ENCODE results near the gene PALD1.
A peak's percentile ranks its signal among the peaks of the same experiment; 100 is the strongest.

GRCh38 chr10:70596110-70596798 lies 117.7 kb downstream of the PALD1 start:
- no peak for TF ChIP-seq TAF1 (CRISPR knock-in tag; IDR thresholded peaks at IDR 0.05)
- no peak for TF ChIP-seq TRIM24 (CRISPR knock-in tag; IDR thresholded peaks at IDR 0.05)
- TF ChIP-seq ZNF740 (CRISPR knock-in tag; IDR thresholded peaks at IDR 0.05), result no peak
- no peak for TF ChIP-seq MAFK (conservative IDR thresholded peaks at IDR 0.05 in 1 of 2, IDR thresholded peaks at IDR 0.05 in 1 of 2; ENCODE audit: low read length in 2 of 2)
- TF ChIP-seq STAG1 (CRISPR knock-in tag; IDR thresholded peaks at IDR 0.05), result no peak
- no peak for TF ChIP-seq DZIP1 (CRISPR knock-in tag; IDR thresholded peaks at IDR 0.05)
- TF ChIP-seq CHD2 (IDR thresholded peaks at IDR 0.05; ENCODE audit: low read depth, low read length), result no peak
- no peak for TF ChIP-seq ZNF672 (CRISPR knock-in tag; IDR thresholded peaks at IDR 0.05)
- TF ChIP-seq EZH2 (conservative IDR thresholded peaks at IDR 0.05; ENCODE audit: low read depth, low read length), result no peak
- TF ChIP-seq ZFX (CRISPR knock-in tag; IDR thresholded peaks at IDR 0.05; ENCODE audit: low read depth), result peak; percentile 38; the same call in 1 of the 2 replicates
- TF ChIP-seq HOMEZ (CRISPR knock-in tag; IDR thresholded peaks at IDR 0.05; ENCODE audit: low read depth), result no peak
- TF ChIP-seq ZIK1 (CRISPR knock-in tag; IDR thresholded peaks at IDR 0.05; ENCODE audit: borderline replicate concordance, low read depth), result no peak
- peak; percentile 27; the same call in 1 of the 2 replicates for TF ChIP-seq ZNF792 (CRISPR knock-in tag; IDR thresholded peaks at IDR 0.05)
- TF ChIP-seq ATF2 (CRISPR knock-in tag; IDR thresholded peaks at IDR 0.05), result no peak

Data from HepG2 (cell line).